GM12878 (cell line): ENCODE data around the gene RYR2. TPM values are rescaled to one million over a fixed set of nuclear protein-coding genes. Genes with fewer than 3 reads are reported as not detected.

ENCODE experiments used
- ATAC-seq: fragments of 200-7000 bp; cut with Tn5 transposase; 3 replicates; pipeline ENCODE4 v1.9.1; 2020; ENCODE audit warnings: mild to moderate bottlenecking, moderate library complexity
- BruUV-seq: library from RNA; stranded (reverse); fragments of 400-500 nt; replicated peaks from 2 replicates; lab custom pipeline; 2021; lab: Mats Ljungman, UMichigan
- CTCF ChIA-PET: fragments of 300-600 bp; sonication (Branson Sonifier 250); formaldehyde crosslinking; extraction: SDS; loops from one replicate; lab custom pipeline; 2021; ENCODE audit warnings: inconsistent platforms; lab: Yijun Ruan, JAX
- POLR2A ChIA-PET: fragments of 350-600 bp; formaldehyde crosslinking; extraction: SDS; loops from one replicate; lab custom pipeline; 2021; ENCODE audit warnings: inconsistent platforms; lab: Charles Lee
- RAD21 ChIA-PET: fragments of 300-600 bp; sonication (Branson Sonifier 250); formaldehyde crosslinking; loops from one replicate; lab custom pipeline; 2023; ENCODE audit warnings: antibody characterized with exemption; ENCODE audit not compliant: unreplicated experiment; lab: Charles Lee
- SMC1A ChIA-PET: fragments of 300-600 bp; sonication (Branson Sonifier 250); formaldehyde crosslinking; loops from one replicate; lab custom pipeline; 2023; ENCODE audit not compliant: unreplicated experiment, uncharacterized antibody; lab: Charles Lee
- DNase-seq: peaks from one replicate; pipeline ENCODE4 v3.0.0-alpha.2; 2011; ENCODE audit warnings: low read depth, low spot score
- FAIRE-seq: peaks from 3 replicates; lab custom pipeline; 2011; peaks lifted over from hg19 to GRCh38; lab: Jason Lieb, UNC
- H2AFZ ChIP-seq: 2 replicates; pipeline ENCODE4 v1.6.0; 2011; ENCODE audit warnings: low read depth, low read length, control low read depth; ENCODE audit not compliant: control insufficient read depth
- H3K27ac ChIP-seq: 2 replicates; pipeline ENCODE4 v1.5.1; 2011; ENCODE audit warnings: control low read depth; ENCODE audit not compliant: control insufficient read depth, insufficient read depth
- H3K27me3 ChIP-seq, 2 experiments: replicated peaks in 1 of 2; 2 replicates each; pipeline versions ENCODE4 v1.6.0 to v1.6.1; 2011; ENCODE audit warnings: low read length in 1 of 2; ENCODE audit not compliant: control insufficient read depth in 2 of 2, insufficient read depth in 2 of 2
- H3K36me3 ChIP-seq, 2 experiments: 2 replicates each; pipeline ENCODE4 v1.5.1; 2011; ENCODE audit warnings: low read length in 1 of 2; ENCODE audit not compliant: control insufficient read depth in 2 of 2, insufficient read depth in 2 of 2
- H3K4me1 ChIP-seq: 2 replicates; pipeline ENCODE4 v1.6.1; 2011; ENCODE audit warnings: mild to moderate bottlenecking, low read length, moderate library complexity, mixed read lengths; ENCODE audit not compliant: control insufficient read depth, insufficient read depth
- H3K4me2 ChIP-seq: 2 replicates; pipeline ENCODE4 v1.6.0; 2011; ENCODE audit warnings: control low read depth; ENCODE audit not compliant: control insufficient read depth, insufficient read depth
- H3K4me3 ChIP-seq: fragments of 200-600 bp; sonication (generic); 2 replicates; pipeline ENCODE4 v1.5.1; 2016
- H3K79me2 ChIP-seq: 2 replicates; pipeline ENCODE4 v1.6.0; 2011; ENCODE audit warnings: low read length; ENCODE audit not compliant: control insufficient read depth, insufficient read depth
- H3K9ac ChIP-seq: 2 replicates; pipeline ENCODE4 v1.8.0; 2011; ENCODE audit warnings: low read length, control low read depth, mixed read lengths; ENCODE audit not compliant: control insufficient read depth, insufficient read depth
- H3K9me3 ChIP-seq: replicated peaks from 3 replicates; pipeline ENCODE4 v1.5.1; 2011; ENCODE audit warnings: mild to moderate bottlenecking, low read length; ENCODE audit not compliant: control insufficient read depth, insufficient read depth
- H4K20me1 ChIP-seq: 2 replicates; pipeline ENCODE4 v1.6.0; 2011; ENCODE audit not compliant: control insufficient read depth, insufficient read depth
- ATF7 ChIP-seq: fragments of 450-650 bp; IDR thresholded peaks from 2 replicates; pipeline ENCODE4 v1.6.1; 2016; ENCODE audit warnings: low read depth, mild to moderate bottlenecking
- CBFB ChIP-seq: IDR thresholded peaks from 2 replicates; pipeline ENCODE4 v1.6.1; 2016; ENCODE audit warnings: antibody characterized with exemption, low read depth
- CEBPB ChIP-seq, 2 experiments: fragments of 150-350 bp in 1 of 2; IDR thresholded peaks; 2 replicates each; pipeline ENCODE4 v1.6.1; 2012 to 2014; ENCODE audit warnings: low read depth in 2 of 2, low read length in 2 of 2, borderline replicate concordance in 1 of 2, inconsistent platforms in 1 of 2
- CHD2 ChIP-seq: IDR thresholded peaks from 2 replicates; pipeline ENCODE4 v1.6.1; 2011; ENCODE audit warnings: low read depth, low read length, improper control_type of control experiment, borderline replicate concordance
- FOXK2 ChIP-seq: fragments of 450-650 bp; IDR thresholded peaks from 2 replicates; pipeline ENCODE4 v1.6.1; 2017; ENCODE audit warnings: mild to moderate bottlenecking, moderate library complexity
- GABPA ChIP-seq: IDR thresholded peaks from 2 replicates; pipeline ENCODE4 v1.6.1; 2014; ENCODE audit warnings: antibody characterized with exemption, low read depth, mild to moderate bottlenecking, inconsistent platforms
- GATAD2B ChIP-seq: fragments of 450-650 bp; conservative IDR thresholded peaks from 2 replicates; pipeline ENCODE4 v1.6.1; 2017; ENCODE audit warnings: low read depth, mild to moderate bottlenecking, moderate library complexity
- HCFC1 ChIP-seq: fragments of 150-350 bp; IDR thresholded peaks from 2 replicates; pipeline ENCODE4 v1.6.1; 2014; ENCODE audit warnings: low read length
- MEF2A ChIP-seq: IDR thresholded peaks from 2 replicates; pipeline ENCODE4 v1.6.1; 2011; ENCODE audit warnings: low read depth, mild to moderate bottlenecking, low read length, moderate library complexity; ENCODE audit not compliant: insufficient read depth
- NFXL1 ChIP-seq: fragments of 450-650 bp; IDR thresholded peaks from 2 replicates; pipeline ENCODE4 v1.6.1; 2017; ENCODE audit warnings: antibody characterized with exemption, mild to moderate bottlenecking, borderline replicate concordance
- RAD51 ChIP-seq: fragments of 450-650 bp; IDR thresholded peaks from 2 replicates; pipeline ENCODE4 v1.6.1; 2016; ENCODE audit warnings: moderate library complexity, mild to moderate bottlenecking, inconsistent platforms
- RCOR1 ChIP-seq: conservative IDR thresholded peaks from 2 replicates; pipeline ENCODE4 v1.6.1; 2012; ENCODE audit warnings: low read depth, low read length, improper control_type of control experiment
- SMC3 ChIP-seq: IDR thresholded peaks from 2 replicates; pipeline ENCODE4 v1.6.1; 2011; ENCODE audit warnings: low read length, improper control_type of control experiment, borderline replicate concordance
- TCF12 ChIP-seq: IDR thresholded peaks from 2 replicates; pipeline ENCODE4 v1.6.1; 2011; ENCODE audit warnings: low read depth, mild to moderate bottlenecking, low read length
- TCF3 ChIP-seq: IDR thresholded peaks from 2 replicates; pipeline ENCODE4 v1.6.1; 2012; ENCODE audit warnings: low read depth, mild to moderate bottlenecking, low read length, borderline replicate concordance; ENCODE audit not compliant: insufficient read depth
- WGBS: methylation state at CpG from one replicate; pipeline ENCODE4 v1.1.6; 2016; ENCODE audit warnings: low lambda C conversion rate; ENCODE audit not compliant: insufficient replicate concordance, insufficient coverage; ENCODE audit errors: missing lambda C conversion rate; 5-methylcytosine and 5-hydroxymethylcytosine counted together
- in situ Hi-C: fragments of 300-500 bp; cut with MboI; formaldehyde crosslinking; loops from 9 replicates; pipeline ENCODE4 v1.14.3; 2018; ENCODE audit warnings: mixed read lengths
- intact Hi-C: fragments of 100-400 bp; cut with micrococcal nuclease; formaldehyde crosslinking; loops from one replicate; pipeline ENCODE4 v1.14.2; 2022; ENCODE audit not compliant: unreplicated experiment
- polyA plus RNA-seq, 11 experiments: library from polyadenylated mRNA; depleted of rRNA in 4 of 11; unstranded in 6 of 11; stranded (reverse) in 5 of 11; fragments of >200 nt; fragmentation: Nextera tagmentation in 4 of 11; fragmentation: Illumina TruSeq in 1 of 11; extraction: Ambion mirVana in 4 of 11; extraction: Trizol in 1 of 11; gene quantifications; 1 replicate in 1 of 11; 2 replicates in 10 of 11; pipeline versions ENCODE4 v1.2.1 to v1.2.3, GENCODE V29; 2011 to 2016; ENCODE audit warnings: inconsistent platforms in 2 of 11, missing spikeins in 2 of 11, low read depth in 1 of 11
- total RNA-seq, 4 experiments: library from RNA; depleted of rRNA in 3 of 4; stranded (reverse); fragments of >200 nt in 3 of 4; fragmentation: Illumina TruSeq in 1 of 4; extraction: Trizol in 1 of 4; gene quantifications; 2 replicates each; pipeline versions ENCODE4 v1.2.1 to v1.2.3, GENCODE V29; 2013 to 2021

RYR2 gene
- total and polyA plus RNA-seq, 10 of the 15 experiments (the other 5 are each of a cell fraction or from before 2014, with no cell fraction given) = 0.01 to 0.04 TPM; not detected in 8

DNA sequence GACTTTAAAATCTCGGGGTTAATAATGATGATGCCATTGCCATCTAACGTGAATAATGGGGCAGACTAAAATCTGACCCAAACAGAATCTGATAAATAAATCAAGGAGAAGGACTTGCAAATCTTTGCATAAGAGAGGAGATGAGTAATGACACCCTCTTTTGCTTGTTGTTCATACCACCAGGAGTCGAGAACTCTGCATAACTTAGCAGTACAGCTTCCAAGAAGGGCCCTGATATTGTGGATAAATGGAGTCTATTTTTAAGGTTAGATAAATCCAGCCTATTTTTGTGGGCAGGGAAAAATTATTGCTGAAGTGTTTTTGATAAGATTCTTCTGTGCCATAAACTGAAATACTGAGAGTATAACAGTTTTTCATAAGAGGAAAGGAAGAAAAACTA is 17.3 kb downstream of the RYR2 start:
- Histone ChIP-seq H3K36me3 (no peaks in the 10 kb centered on the region), H3K27me3 (no peaks in the 10 kb centered on the region), H3K4me2 (no peak overlapping the region), H3K4me3 (no peak overlapping the region), H3K27ac (no peak overlapping the region), H2AFZ (no peak overlapping the region), H4K20me1 (no peaks in the 10 kb centered on the region), H3K79me2 (no peaks in the 10 kb centered on the region), H3K9me3 (no peaks in the 10 kb centered on the region), H3K4me1 (no peaks in the 10 kb centered on the region), H3K9ac (no peak overlapping the region)
- intact Hi-C loops (no loop called here), in situ Hi-C loops (no loop called here)
- WGBS = 7% methylated on average over 3 of the region's 3 CpGs
- no peak for FAIRE-seq
- SMC1A ChIA-PET = no interaction called here
- CTCF ChIA-PET = no interaction called here
- no peak for ATAC-seq
- no TSS peak for BruUV-seq
- RAD21 ChIA-PET = no interaction called here
- POLR2A ChIA-PET = no interaction called here
- TF ChIP-seq FOXK2 = no peak
- TF ChIP-seq GATAD2B = no peak
- no peak for TF ChIP-seq RAD51
- no peak for TF ChIP-seq HCFC1
- TF ChIP-seq NFXL1 = no peak
- TF ChIP-seq CEBPB (IDR thresholded peaks at IDR 0.05; ENCODE audit: borderline replicate concordance in 1 of 2, low read depth in 2 of 2, low read length in 2 of 2) = no peak
- TF ChIP-seq TCF3 = no peak
- no peak for TF ChIP-seq GABPA
- no peak for TF ChIP-seq CBFB
- TF ChIP-seq TCF12 = no peak
- TF ChIP-seq CHD2 = no peak
- no peak for DNase-seq

- CTCF ChIA-PET = no interaction called here
- RAD21 ChIA-PET = no interaction called here
- FAIRE-seq = no peak
- H3K9me3 ChIP-seq = no peaks in the 10 kb centered on the region
- no peak for TF ChIP-seq SMC3
- no peak for TF ChIP-seq ATF7
- TF ChIP-seq RCOR1 = no peak
- no peak for TF ChIP-seq FOXK2
- TF ChIP-seq MEF2A = no peak
- no peak for TF ChIP-seq GATAD2B
- H3K4me3 ChIP-seq = no peak overlapping the region
- H3K4me2 ChIP-seq = no peak overlapping the region
- H3K9ac ChIP-seq = no peak overlapping the region
- DNase-seq = no peak
- no peaks in the 10 kb centered on the region for H3K4me1 ChIP-seq
- no peak overlapping the region for H3K27ac ChIP-seq
- no peak overlapping the region for H2AFZ ChIP-seq
- ATAC-seq = no peak
- H3K79me2 ChIP-seq = no peaks in the 10 kb centered on the region
- POLR2A ChIA-PET = no interaction called here
- no peaks in the 10 kb centered on the region for H4K20me1 ChIP-seq
- H3K36me3 ChIP-seq = no peaks in the 10 kb centered on the region
- intact Hi-C loops (no loop called here), in situ Hi-C loops (no loop called here)
- H3K27me3 ChIP-seq = no peaks in the 10 kb centered on the region
- no TSS peak for BruUV-seq
- SMC1A ChIA-PET = no interaction called here
Observed at GRCh38 chr1:237062976-237063375, 21.0 kb downstream of the RYR2 start.
